Measurements from ENCODE around the gene HOXB3. TPM values are rescaled to one million over a fixed set of nuclear protein-coding genes. Genes with fewer than 3 reads are reported as not detected.

The HOXB3 gene
- total RNA-seq, 1 donor from 2014 or later = 1.6 TPM

- no peak for ATAC-seq (ENCODE audit: poor library complexity)
- intact Hi-C loops (cut with DNase I) = no loop called here
- DNase-seq = no peak
Measured at GRCh38 chr17:48502901-48503300, 87.1 kb downstream of the HOXB3 start.

GRCh38 chr17:48502312-48502711 is 87.7 kb downstream of the HOXB3 start:
- DNase-seq (no peak), ATAC-seq (ENCODE audit: poor library complexity) (no peak)
- intact Hi-C loops (cut with DNase I) = no loop called here

GRCh38 chr17:48500435-48501426 is 89.3 kb downstream of the HOXB3 start:
- intact Hi-C loops (cut with DNase I) = no loop called here
- DNase-seq (no peak), ATAC-seq (ENCODE audit: poor library complexity) (no peak)

GRCh38 chr17:48499735-48500434 is 90.2 kb downstream of the HOXB3 start:
- intact Hi-C loops (cut with DNase I) = no loop called here

GRCh38 chr17:48499248-48499647 is 90.8 kb downstream of the HOXB3 start:
- ATAC-seq (ENCODE audit: poor library complexity) = no peak
- intact Hi-C loops (cut with DNase I) = no loop called here
- no peak for DNase-seq

More at GRCh38 chr17:48499735-48500434, 90.2 kb downstream of the HOXB3 start:
- DNase-seq (no peak), ATAC-seq (ENCODE audit: poor library complexity) (no peak)

Small RNA genes lying within 50 kb of the gene (microRNA-seq; reads per million reads assigned to microRNA genes)
- not detected for gene MIR196A1

Other genes with a start within 250 kb of the HOXB3 start
- 0.70 TPM for gene SKAP1, start 160.0 kb downstream of the HOXB3 start, total RNA-seq
- not detected for gene HOXB1, start 59.2 kb downstream of the HOXB3 start, total RNA-seq
- gene HOXB2, start 45.1 kb downstream of the HOXB3 start, total RNA-seq = 2.7 TPM
- 0.75 TPM for gene HOXB4, start 11.9 kb downstream of the HOXB3 start, total RNA-seq
- gene HOXB5, start 3.5 kb upstream of the HOXB3 start, total RNA-seq = 0.13 TPM
- 0.78 TPM for gene HOXB6, start 14.7 kb upstream of the HOXB3 start, total RNA-seq
- 0.22 TPM for gene HOXB7, start 20.8 kb upstream of the HOXB3 start, total RNA-seq
- not detected for gene HOXB8, start 25.1 kb upstream of the HOXB3 start, total RNA-seq
- gene HOXB9, start 36.1 kb upstream of the HOXB3 start, total RNA-seq = not detected
- not detected for gene PRAC1, start 132.3 kb upstream of the HOXB3 start, total RNA-seq
- not detected for gene PRAC2, start 132.9 kb upstream of the HOXB3 start, total RNA-seq
- gene HOXB13, start 138.5 kb upstream of the HOXB3 start, total RNA-seq = not detected
- gene TTLL6, start 227.0 kb upstream of the HOXB3 start, total RNA-seq = not detected
- gene CALCOCO2, start 240.8 kb upstream of the HOXB3 start, total RNA-seq = 341 TPM

Measured in Right ventricle myocardium superior (tissue), 1 donor.